Measurements from ENCODE around the gene MPC2. TPM values are rescaled to one million over a fixed set of nuclear protein-coding genes. Genes with fewer than 3 reads are reported as not detected.
A peak's percentile ranks its signal among the peaks of the same experiment; 100 is the strongest.
"Not testable (repeated sequence)": the region's sequence is repeated elsewhere in the genome, so short reads cannot be mapped to it uniquely, and the experiment has no call there.

The MPC2 gene
- polyA plus RNA-seq, 6 donors from 2014 or later: 72.6 to 103 (median 78.9) TPM

- ATAC-seq (ENCODE audit: low read depth in 2 of 2): no peak
- Mint-ChIP-seq H3K27me3 (no peaks in the 10 kb centered on the region), H3K27ac (no peak overlapping the region), H3K36me3 (peaks cover 0 to 11% of the 10 kb centered on the region in 2 donors), H3K4me1 (no peaks in the 10 kb centered on the region), H3K9me3 (peaks cover 0 to 5% (median 0%) of the 10 kb centered on the region in 7 donors), H3K4me3 (no peak overlapping the region)
- DNase-seq: no peak
These were observed 55.8 kb downstream of the MPC2 start for GRCh38 chr1:167881069-167881468.

GRCh38 chr1:167880580-167881021, 56.3 kb downstream of the MPC2 start:
- Mint-ChIP-seq H3K27ac (no peak overlapping the region), H3K4me1 (no peaks in the 10 kb centered on the region), H3K9me3 (peaks cover 0 to 5% (median 0%) of the 10 kb centered on the region in 7 donors), H3K4me3 (no peak overlapping the region), H3K27me3 (no peaks in the 10 kb centered on the region), H3K36me3 (peaks cover 0 to 11% of the 10 kb centered on the region in 2 donors)
- ATAC-seq (ENCODE audit: low read depth in 2 of 2): no peak
- no peak for DNase-seq

GRCh38 chr1:167879508-167879907, 57.4 kb downstream of the MPC2 start:
- Mint-ChIP-seq H3K4me1 (no peaks in the 10 kb centered on the region), H3K4me3 (no peak overlapping the region), H3K27me3 (no peaks in the 10 kb centered on the region), H3K36me3 (peaks cover 0 to 6% of the 10 kb centered on the region in 2 donors), H3K27ac (no peak overlapping the region), H3K9me3 (peaks cover 0 to 5% (median 0%) of the 10 kb centered on the region in 7 donors)
- DNase-seq (no peak), ATAC-seq (ENCODE audit: low read depth in 2 of 2) (no peak)

GRCh38 chr1:167878372-167879160, 58.3 kb downstream of the MPC2 start:
- no peaks in the 10 kb centered on the region for H3K27me3 Mint-ChIP-seq
- DNase-seq: no peak
- no peaks in the 10 kb centered on the region for H3K36me3 Mint-ChIP-seq
- no peaks in the 10 kb centered on the region for H3K4me1 Mint-ChIP-seq
- no peak for ATAC-seq (ENCODE audit: low read depth in 2 of 2)
- no peak overlapping the region for H3K4me3 Mint-ChIP-seq
- no peaks in the 10 kb centered on the region for H3K9me3 Mint-ChIP-seq
- H3K27ac Mint-ChIP-seq: no peak overlapping the region

GRCh38 chr1:167876597-167877175, 60.2 kb downstream of the MPC2 start:
- no peaks in the 10 kb centered on the region for H3K36me3 Mint-ChIP-seq

GRCh38 chr1:167871331-167871730, 65.5 kb downstream of the MPC2 start:
- Mint-ChIP-seq H3K4me1 (no peaks in the 10 kb centered on the region), H3K27ac (no peak overlapping the region), H3K4me3 (no peak overlapping the region), H3K27me3 (no peaks in the 10 kb centered on the region), H3K36me3 (no peaks in the 10 kb centered on the region), H3K9me3 (no peaks in the 10 kb centered on the region)
- no peak for ATAC-seq (ENCODE audit: low read depth in 2 of 2)
- no peak for DNase-seq

More at GRCh38 chr1:167876597-167877175, 60.2 kb downstream of the MPC2 start:
- H3K27ac Mint-ChIP-seq: no peak overlapping the region
- no peaks in the 10 kb centered on the region for H3K4me1 Mint-ChIP-seq
- ATAC-seq (ENCODE audit: low read depth in 2 of 2) (no peak), DNase-seq (no peak)
- no peaks in the 10 kb centered on the region for H3K27me3 Mint-ChIP-seq
- H3K9me3 Mint-ChIP-seq: no peaks in the 10 kb centered on the region
- H3K4me3 Mint-ChIP-seq: no peak overlapping the region

GRCh38 chr1:167869157-167870001, 67.5 kb downstream of the MPC2 start:
- not testable (repeated sequence) for H3K4me1 Mint-ChIP-seq; DNase-seq; ATAC-seq (ENCODE audit: low read depth in 2 of 2); H3K4me3 Mint-ChIP-seq; H3K27me3 Mint-ChIP-seq; H3K9me3 Mint-ChIP-seq; H3K36me3 Mint-ChIP-seq
- H3K27ac Mint-ChIP-seq: peak overlapping the region in 1 of 6 donors; percentile 2

- H3K4me3 Mint-ChIP-seq; ATAC-seq (ENCODE audit: low read depth in 2 of 2): not testable (repeated sequence)
These were observed 70.0 kb downstream of the MPC2 start for GRCh38 chr1:167866739-167867414.

More at GRCh38 chr1:167866739-167867414, 70.0 kb downstream of the MPC2 start:
- H3K36me3 Mint-ChIP-seq, H3K27me3 Mint-ChIP-seq, H3K4me1 Mint-ChIP-seq, DNase-seq, H3K9me3 Mint-ChIP-seq, H3K27ac Mint-ChIP-seq: not testable (repeated sequence)

Other genes starting within 250 kb of the MPC2 start
- 10 to 100 TPM; 23.5 to 64.2 (median 29.7) TPM for gene MPZL1, start 215.1 kb downstream of the MPC2 start, polyA plus RNA-seq (ENCODE audit: low read depth in 6 of 6)
- gene ADCY10, start 22.9 kb downstream of the MPC2 start, polyA plus RNA-seq (ENCODE audit: low read depth in 6 of 6): not detected
- gene DCAF6, start 389 bp downstream of the MPC2 start, polyA plus RNA-seq (ENCODE audit: low read depth in 6 of 6): 10 to 100 TPM in 5 of 6 donors, 1 to 10 TPM in 1; 9.9 to 19.5 (median 15.9) TPM
- gene GPR161, start 199.9 kb upstream of the MPC2 start, polyA plus RNA-seq (ENCODE audit: low read depth in 6 of 6): 1 to 10 TPM in 1 of 6 donors, under 1 TPM in 3, not detected in 2; 0.19 to 3.4 (median 0.25) TPM
- gene TIPRL, start 241.9 kb upstream of the MPC2 start, polyA plus RNA-seq (ENCODE audit: low read depth in 6 of 6): 10 to 100 TPM; 28.0 to 38.2 (median 33.9) TPM